K562 (cell line): ENCODE results near the gene FCRL6. TPM values are rescaled to one million over a fixed set of nuclear protein-coding genes. Genes with fewer than 3 reads are reported as not detected.

Source experiments
- CEBPG ChIP-seq, 3 experiments: fragments of 200-800 bp in 1 of 3; sonication (Bioruptor generic) in 1 of 3; sonication (generic) in 1 of 3; formaldehyde crosslinking in 1 of 3; IDR thresholded peaks in 2 of 3; conservative IDR thresholded peaks in 1 of 3; 2 replicates each; pipeline versions ENCODE4 v1.6.1 to v1.8.0; 2016 to 2022; ENCODE audit warnings: missing compliant biosample characterization in 2 of 3, missing genetic modification characterization in 2 of 3, mild to moderate bottlenecking in 1 of 3, missing genetic modification reagents in 1 of 3
- E2F6 ChIP-seq, 2 experiments: IDR thresholded peaks; 2 replicates each; pipeline ENCODE4 v1.6.1; 2011; ENCODE audit warnings: borderline replicate concordance in 1 of 2, control low read depth in 1 of 2, low read depth in 1 of 2, low read length in 1 of 2, mild to moderate bottlenecking in 1 of 2, mixed read lengths in 1 of 2, moderate library complexity in 1 of 2; ENCODE audit not compliant: insufficient read depth in 1 of 2, insufficient read length in 1 of 2, poor library complexity in 1 of 2, severe bottlenecking in 1 of 2; ENCODE audit errors: extremely low read depth in 1 of 2
- GMEB1 ChIP-seq: fragments of 250-450 bp; sonication (Bioruptor Pico); IDR thresholded peaks from 2 replicates; pipeline ENCODE4 v1.4.0; 2020; ENCODE audit warnings: mild to moderate bottlenecking
- HNRNPK ChIP-seq: fragments of 200-400 bp; formaldehyde crosslinking; IDR thresholded peaks from one replicate; pipeline ENCODE4 v1.6.1; 2018; ENCODE audit warnings: mild to moderate bottlenecking, low read depth, low read length; ENCODE audit not compliant: poor library complexity, severe bottlenecking
- KLF16 ChIP-seq: IDR thresholded peaks from 2 replicates; pipeline ENCODE4 v1.6.1; 2016; ENCODE audit warnings: antibody characterized with exemption
- MLX ChIP-seq, 2 experiments: fragments of 450-650 bp in 1 of 2; sonication (generic) in 1 of 2; formaldehyde crosslinking; conservative IDR thresholded peaks; 2 replicates each; pipeline versions ENCODE4 v1.4.0 to v1.8.1; 2020 to 2022; ENCODE audit warnings: mild to moderate bottlenecking in 1 of 2, missing genetic modification reagents in 1 of 2
- MYC ChIP-seq, 2 experiments: fragments of 250-450 bp in 1 of 2; sonication (Bioruptor Pico) in 1 of 2; IDR thresholded peaks; 2 replicates each; pipeline versions ENCODE4 v1.5.1 to v1.6.1; 2012 to 2021; ENCODE audit warnings: low read depth in 2 of 2, borderline replicate concordance in 1 of 2, improper control_type of control experiment in 1 of 2, low read length in 1 of 2, mild to moderate bottlenecking in 1 of 2, moderate library complexity in 1 of 2
- NONO ChIP-seq, 2 experiments: fragments of 200-400 bp in 1 of 2; fragments of 450-650 bp in 1 of 2; formaldehyde crosslinking in 1 of 2; IDR thresholded peaks; 2 replicates each; pipeline ENCODE4 v1.6.1; 2017; ENCODE audit warnings: low read depth in 2 of 2, mild to moderate bottlenecking in 2 of 2, moderate library complexity in 2 of 2, low read length in 1 of 2
- PYGO2 ChIP-seq: fragments of 450-650 bp; IDR thresholded peaks from 2 replicates; pipeline ENCODE4 v1.6.1; 2016; ENCODE audit warnings: mild to moderate bottlenecking, missing genetic modification characterization, moderate library complexity, missing compliant biosample characterization
- RFX5 ChIP-seq: IDR thresholded peaks from 2 replicates; pipeline ENCODE4 v1.6.1; 2011; ENCODE audit warnings: low read depth, mild to moderate bottlenecking, improper control_type of control experiment, low read length
- TEAD2 ChIP-seq: fragments of 450-650 bp; IDR thresholded peaks from 2 replicates; pipeline ENCODE4 v1.6.1; 2016; ENCODE audit warnings: missing genetic modification characterization, control low read depth, missing compliant biosample characterization
- VEZF1 ChIP-seq: fragments of 200-800 bp; sonication (Bioruptor generic); IDR thresholded peaks from 2 replicates; pipeline ENCODE4 v1.6.1; 2017; ENCODE audit warnings: missing genetic modification characterization, missing compliant biosample characterization
- ZNF354B ChIP-seq: fragments of 250-450 bp; sonication (Bioruptor Pico); IDR thresholded peaks from 2 replicates; pipeline ENCODE4 v1.4.0; 2020
- ZNF740 ChIP-seq, 3 experiments: fragments of 200-800 bp in 1 of 3; sonication (Bioruptor generic) in 1 of 3; sonication (generic) in 1 of 3; formaldehyde crosslinking in 1 of 3; IDR thresholded peaks; 2 replicates each; pipeline versions ENCODE4 v1.6.1 to v1.8.0; 2016 to 2022; ENCODE audit warnings: mild to moderate bottlenecking in 2 of 3, missing compliant biosample characterization in 2 of 3, missing genetic modification characterization in 2 of 3, missing genetic modification reagents in 1 of 3
- ZNF764 ChIP-seq: fragments of 250-450 bp; sonication (Bioruptor Pico); IDR thresholded peaks from 2 replicates; pipeline ENCODE4 v1.4.0; 2020; ENCODE audit warnings: low read depth, mild to moderate bottlenecking, moderate library complexity
- ZSCAN32 ChIP-seq: fragments of 450-650 bp; formaldehyde crosslinking; IDR thresholded peaks from 2 replicates; pipeline ENCODE4 v1.4.0; 2020; ENCODE audit warnings: mild to moderate bottlenecking, moderate library complexity
- polyA plus RNA-seq, 8 experiments: library from polyadenylated mRNA; depleted of rRNA in 4 of 8; stranded (reverse) in 5 of 8; unstranded in 3 of 8; fragments of >200 nt; fragmentation: Nextera tagmentation in 2 of 8; fragmentation: Illumina TruSeq in 1 of 8; extraction: Ambion mirVana in 2 of 8; extraction: Trizol in 1 of 8; gene quantifications; 2 replicates each; pipeline versions ENCODE4 v1.2.1 to v1.2.3, GENCODE V29; 2011 to 2014; ENCODE audit warnings: inconsistent platforms in 1 of 8, missing spikeins in 1 of 8
- total RNA-seq, 7 experiments: library from RNA; depleted of rRNA in 6 of 7; stranded (reverse); fragments of >200 nt in 6 of 7; fragmentation: Illumina TruSeq in 2 of 7; extraction: Trizol in 2 of 7; gene quantifications; 2 replicates each; pipeline versions ENCODE4 v1.2.1 to v1.2.3, GENCODE V29; 2011 to 2021; ENCODE audit warnings: low replicate concordance in 1 of 7

FCRL6 gene
- total and polyA plus RNA-seq, 9 of the 15 experiments (the other 6 are each of a cell fraction or from before 2014, with no cell fraction given) = not detected

GRCh38 chr1:159780583-159781582 is 21.3 kb upstream of the FCRL6 start, which contains the start of gene DUSP23 (continued):
- no peak for TF ChIP-seq TEAD2 (tag)
- peak; percentile 96 to 98 for TF ChIP-seq E2F6 (IDR thresholded peaks at IDR 0.05; ENCODE audit: borderline replicate concordance in 1 of 2, extremely low read depth in 1 of 2, insufficient read depth in 1 of 2, insufficient read length in 1 of 2, low read depth in 1 of 2, low read length in 1 of 2, poor library complexity in 1 of 2, severe bottlenecking in 1 of 2)
- peak; percentile 52; the same call in 1 of the 2 replicates for TF ChIP-seq KLF16
- peak in 1 of 2 experiments; percentile 43; a peak in 1 of 4 replicates for TF ChIP-seq NONO (IDR thresholded peaks at IDR 0.05; ENCODE audit: low read depth in 2 of 2, low read length in 1 of 2)
- TF ChIP-seq GMEB1 (CRISPR knock-in tag) = no peak
- no peak for TF ChIP-seq HNRNPK
- peak; percentile 48 for TF ChIP-seq VEZF1 (CRISPR knock-in tag)
- no peak for TF ChIP-seq PYGO2 (tag)
- no peak for TF ChIP-seq ZNF740 (CRISPR knock-in tag; IDR thresholded peaks at IDR 0.05)
- TF ChIP-seq ZNF740 (tag; IDR thresholded peaks at IDR 0.05) = no peak
- 0 out of 4 replicates have a peak, but pooled peaks of 1 of the 2 experiments have one; percentile 42 for TF ChIP-seq MLX (CRISPR knock-in tag; conservative IDR thresholded peaks at IDR 0.05)
- TF ChIP-seq ZNF764 (CRISPR knock-in tag) = no peak
- TF ChIP-seq ZSCAN32 (CRISPR knock-in tag) = no peak
- no peak for TF ChIP-seq ZNF354B (CRISPR knock-in tag)
- TF ChIP-seq CEBPG (CRISPR knock-in tag; IDR thresholded peaks at IDR 0.05) = peak; percentile 91
- peak; percentile 94 to 96 for TF ChIP-seq CEBPG (tag; conservative IDR thresholded peaks at IDR 0.05 in 1 of 2, IDR thresholded peaks at IDR 0.05 in 1 of 2)
- peak; percentile 89 for TF ChIP-seq MYC (IDR thresholded peaks at IDR 0.05; ENCODE audit: low read depth, low read length)
- peak; percentile 76; the same call in 1 of the 2 replicates for TF ChIP-seq MYC (CRISPR knock-in tag; IDR thresholded peaks at IDR 0.05; ENCODE audit: borderline replicate concordance, low read depth)
- TF ChIP-seq RFX5 = no peak
